T-helper 17 cell (primary cell): ENCODE data around the gene WSCD2. TPM values are rescaled to one million over a fixed set of nuclear protein-coding genes. Genes with fewer than 3 reads are reported as not detected.

ENCODE experiments used
- ATAC-seq: fragments of 150-1000 bp; cut with Tn5 transposase; 2 replicates; pipeline ENCODE4 v1.10.0; 2021; ENCODE audit warnings: mild to moderate bottlenecking, moderate library complexity
- DNase-seq, 3 donors: peaks; one replicate each; pipeline versions ENCODE4 v3.0.0 to v3.0.0-alpha.2; 2020 to 2021
- H3K9me3 ChIP-seq: one replicate; pipeline ENCODE4 v1.7.0; 2013; ENCODE audit warnings: low read length, mild to moderate bottlenecking; ENCODE audit not compliant: control insufficient read depth, poor library complexity, severe bottlenecking
- H3K27ac Mint-ChIP-seq: one replicate; pipeline ENCODE4 v1.8.0; 2022; ENCODE audit warnings: mild to moderate bottlenecking, moderate library complexity, mixed read lengths
- H3K27me3 Mint-ChIP-seq: one replicate; pipeline ENCODE4 v1.8.0; 2022; ENCODE audit warnings: mixed read lengths
- H3K36me3 Mint-ChIP-seq: one replicate; pipeline ENCODE4 v1.8.0; 2022; ENCODE audit warnings: low read depth, mixed read lengths
- H3K4me1 Mint-ChIP-seq: one replicate; pipeline ENCODE4 v1.8.0; 2022; ENCODE audit warnings: mild to moderate bottlenecking, mixed read lengths
- H3K4me3 Mint-ChIP-seq: one replicate; pipeline ENCODE4 v1.8.0; 2022; ENCODE audit warnings: mild to moderate bottlenecking, moderate library complexity, mixed read lengths
- total RNA-seq, 4 donors: library from RNA in 2 of 4; stranded (reverse) in 2 of 4; gene quantifications; one replicate each; pipeline ENCODE4 v1.2.3 and lab custom pipeline; 2022 to 2026

The WSCD2 gene
- total RNA-seq, 2 donors from 2014 or later = 0.60 TPM; not detected in 1

DNA sequence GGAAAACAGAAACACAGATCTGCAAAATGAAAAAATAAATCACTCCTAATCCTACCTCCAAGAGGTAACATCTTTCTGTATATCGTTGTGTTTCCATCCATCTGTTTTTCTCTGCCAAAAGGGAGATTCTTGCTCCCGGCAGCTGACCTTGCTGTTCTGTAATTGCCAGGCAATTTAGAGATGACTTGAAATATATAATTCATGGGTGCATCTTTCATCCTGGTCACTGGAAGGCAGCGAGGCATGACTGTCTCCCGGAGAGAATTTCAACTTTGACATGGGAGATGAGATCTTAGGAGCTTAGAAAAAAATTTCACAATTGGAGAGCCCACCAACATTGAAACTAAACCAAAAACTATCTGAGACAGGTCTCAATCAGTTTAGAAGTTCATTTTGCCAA lies 53.0 kb downstream of the WSCD2 start:
- Mint-ChIP-seq H3K4me1 (no peaks in the 10 kb centered on the region), H3K27me3 (peaks cover 24% of the 10 kb centered on the region), H3K36me3 (no peaks in the 10 kb centered on the region), H3K27ac (no peak overlapping the region), H3K4me3 (no peak overlapping the region)
- ATAC-seq (no peak), DNase-seq (no peak)
- H3K9me3 ChIP-seq = no peaks in the 10 kb centered on the region

DNA sequence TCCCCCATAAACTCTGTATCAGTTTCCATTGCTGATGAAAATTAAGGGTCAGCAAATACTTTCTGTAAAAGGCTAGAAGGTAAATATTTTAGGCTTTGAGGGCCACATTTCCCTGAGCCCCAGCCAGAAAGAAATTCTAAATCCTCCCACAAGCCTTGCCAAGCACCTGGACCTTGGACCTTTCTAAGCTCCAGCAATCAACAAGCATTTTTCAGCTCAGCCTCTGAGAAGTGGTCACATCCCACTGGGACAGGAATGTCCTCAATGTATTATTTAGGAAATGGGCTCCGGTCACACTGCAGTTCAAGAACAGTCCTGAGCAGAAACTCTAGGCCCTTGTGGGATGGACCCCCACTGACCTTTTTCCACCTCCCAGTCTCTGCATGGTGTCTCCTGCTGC lies 55.9 kb downstream of the WSCD2 start:
- H3K27me3 Mint-ChIP-seq = peaks cover 30% of the 10 kb centered on the region
- H3K27ac Mint-ChIP-seq = no peak overlapping the region
- H3K36me3 Mint-ChIP-seq = peaks cover 2% of the 10 kb centered on the region
- no peak for ATAC-seq
- H3K9me3 ChIP-seq = no peaks in the 10 kb centered on the region
- no peak for DNase-seq
- no peaks in the 10 kb centered on the region for H3K4me1 Mint-ChIP-seq
- no peak overlapping the region for H3K4me3 Mint-ChIP-seq

DNA sequence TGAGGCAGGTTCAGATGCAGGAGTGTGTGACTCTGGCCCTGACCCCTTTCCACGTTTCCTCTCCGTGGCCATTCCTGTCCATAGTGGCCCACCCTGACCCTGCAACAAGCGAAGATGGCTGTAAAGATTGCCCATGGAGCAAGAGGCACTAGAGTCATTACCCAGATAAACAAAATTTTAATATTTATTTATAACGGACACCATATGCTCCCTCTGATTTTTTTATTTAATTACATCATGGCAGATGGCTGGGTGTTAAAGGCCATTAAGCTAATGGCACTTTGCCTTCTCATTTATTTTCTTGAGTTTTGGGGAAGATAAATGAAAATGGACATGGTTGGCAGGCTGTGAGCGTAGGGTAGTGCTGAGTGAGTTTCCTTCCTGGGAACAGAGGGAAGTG lies 58.7 kb downstream of the WSCD2 start:
- peaks cover 2% of the 10 kb centered on the region for H3K36me3 Mint-ChIP-seq
- ATAC-seq = no peak
- no peak overlapping the region for H3K4me3 Mint-ChIP-seq
- DNase-seq = no peak
- no peaks in the 10 kb centered on the region for H3K9me3 ChIP-seq
- peaks cover 44% of the 10 kb centered on the region for H3K27me3 Mint-ChIP-seq
- H3K4me1 Mint-ChIP-seq = peaks cover 2% of the 10 kb centered on the region
- H3K27ac Mint-ChIP-seq = no peak overlapping the region

DNA sequence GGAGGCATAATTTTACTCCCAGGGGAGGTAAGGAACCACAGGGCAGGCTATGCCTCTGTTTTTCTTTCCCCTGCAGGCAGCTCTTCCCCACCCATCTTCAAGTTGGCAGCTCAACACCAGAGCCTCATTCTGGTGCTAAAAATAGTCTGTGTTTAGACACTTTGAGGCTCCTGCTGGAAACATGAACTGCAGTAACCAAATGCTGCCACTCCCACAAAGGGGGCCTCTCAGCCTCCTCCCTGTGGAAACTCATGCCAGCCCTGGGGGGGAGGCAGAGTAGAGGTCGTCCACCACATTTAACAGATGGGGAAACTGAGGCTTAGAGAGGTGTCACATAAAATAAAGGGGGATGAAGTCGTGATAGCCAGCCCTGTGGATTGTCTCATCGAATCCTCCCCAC lies 61.4 kb downstream of the WSCD2 start:
- H3K27ac Mint-ChIP-seq = no peak overlapping the region
- peaks cover 2% of the 10 kb centered on the region for H3K36me3 Mint-ChIP-seq
- peaks cover 52% of the 10 kb centered on the region for H3K27me3 Mint-ChIP-seq
- no peak for ATAC-seq
- DNase-seq = no peak
- H3K9me3 ChIP-seq = no peaks in the 10 kb centered on the region
- H3K4me3 Mint-ChIP-seq = no peak overlapping the region
- peaks cover 2% of the 10 kb centered on the region for H3K4me1 Mint-ChIP-seq

DNA sequence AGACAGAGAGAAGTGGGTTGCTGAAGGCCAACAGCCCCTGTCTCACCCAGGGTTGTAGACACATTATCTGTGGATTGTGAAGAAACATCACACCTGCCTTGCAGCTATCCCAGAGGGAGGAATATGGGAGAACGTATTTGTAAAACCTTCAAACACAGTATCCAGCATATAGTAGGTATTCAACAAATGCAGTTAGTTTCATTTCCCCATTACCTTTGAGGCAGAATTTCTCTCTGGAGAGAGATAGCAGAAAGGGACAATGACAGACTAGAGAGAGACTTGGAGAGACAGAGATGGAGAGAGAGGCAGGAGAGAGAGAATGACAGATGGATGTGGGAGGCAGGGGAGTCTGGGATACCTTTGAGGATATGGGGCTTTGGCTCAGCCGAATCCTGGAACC lies 62.0 kb downstream of the WSCD2 start:
- Mint-ChIP-seq H3K4me3 (no peak overlapping the region), H3K27ac (no peak overlapping the region), H3K27me3 (peaks cover 52% of the 10 kb centered on the region), H3K4me1 (peaks cover 2% of the 10 kb centered on the region), H3K36me3 (peaks cover 2% of the 10 kb centered on the region)
- no peak for DNase-seq
- no peak for ATAC-seq
- H3K9me3 ChIP-seq = no peaks in the 10 kb centered on the region

DNA sequence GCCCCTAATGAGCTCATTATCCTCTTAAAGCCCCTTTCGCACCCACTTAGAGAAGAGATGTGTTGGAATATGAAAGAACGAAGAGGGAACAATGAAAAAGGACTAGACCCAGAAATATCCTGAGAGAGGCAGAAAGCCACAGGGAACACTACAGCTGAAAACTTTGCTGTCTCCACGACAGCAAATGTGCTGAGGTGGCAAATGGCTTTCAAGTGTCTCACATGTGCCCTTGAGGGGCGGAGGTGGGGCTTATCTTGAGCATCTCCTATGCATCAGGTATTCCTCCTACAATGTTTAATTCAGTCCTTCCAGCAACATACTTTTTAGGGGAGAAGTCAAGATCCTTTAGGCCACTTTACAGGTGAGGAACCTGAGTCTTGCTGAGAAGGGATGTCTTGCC lies 62.9 kb downstream of the WSCD2 start:
- H3K27me3 Mint-ChIP-seq = peaks cover 44% of the 10 kb centered on the region
- H3K27ac Mint-ChIP-seq = no peak overlapping the region
- no peak for DNase-seq
- ATAC-seq = no peak
- peaks cover 2% of the 10 kb centered on the region for H3K36me3 Mint-ChIP-seq
- H3K9me3 ChIP-seq = no peaks in the 10 kb centered on the region
- peaks cover 2% of the 10 kb centered on the region for H3K4me1 Mint-ChIP-seq
- no peak overlapping the region for H3K4me3 Mint-ChIP-seq

DNA sequence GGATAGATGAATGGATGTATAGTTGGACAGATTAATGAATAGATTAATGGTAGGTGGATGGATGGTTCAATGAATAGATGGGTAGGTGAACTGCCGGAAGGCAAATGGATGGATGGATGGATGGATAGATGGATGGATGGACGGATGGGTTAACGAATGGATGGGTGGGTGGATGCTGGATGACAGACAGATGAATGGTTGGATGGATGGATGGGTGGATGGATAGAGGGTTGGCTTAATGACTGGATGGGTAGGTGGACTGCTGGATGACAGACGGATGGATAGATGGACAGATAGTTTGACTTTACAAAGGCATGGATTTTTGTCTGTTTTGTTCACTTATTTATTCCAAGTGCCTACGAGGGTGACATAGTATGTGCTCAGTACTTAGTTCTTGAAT lies 64.4 kb downstream of the WSCD2 start:
- no peak overlapping the region for H3K4me3 Mint-ChIP-seq
- ATAC-seq = no peak
- DNase-seq = no peak
- H3K36me3 Mint-ChIP-seq = no peaks in the 10 kb centered on the region
- H3K27ac Mint-ChIP-seq = no peak overlapping the region
- H3K27me3 Mint-ChIP-seq = peaks cover 49% of the 10 kb centered on the region
- H3K4me1 Mint-ChIP-seq = peaks cover 2% of the 10 kb centered on the region
- no peaks in the 10 kb centered on the region for H3K9me3 ChIP-seq

DNA sequence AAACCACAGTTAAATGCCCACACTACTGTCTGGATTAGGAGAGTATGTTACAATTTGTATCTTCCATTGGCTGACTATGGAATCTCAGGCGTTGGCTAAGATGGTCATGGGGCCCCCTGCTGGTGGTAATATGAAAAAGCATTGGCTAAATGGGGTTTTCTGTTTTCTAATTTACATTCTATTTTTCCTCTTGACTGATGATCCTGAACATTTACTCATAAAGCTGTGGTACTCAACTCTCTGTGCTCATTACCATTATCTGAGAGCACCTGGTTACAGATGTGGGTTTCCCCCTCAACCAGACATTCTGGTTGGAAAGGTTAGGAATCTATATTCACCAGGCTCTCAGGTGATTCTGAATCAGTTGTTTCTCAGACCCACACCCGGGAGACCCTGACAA lies 64.8 kb downstream of the WSCD2 start:
- H3K4me3 Mint-ChIP-seq = no peak overlapping the region
- DNase-seq (peak in 1 of 3 donors; percentile 8), ATAC-seq (no peak)
- peaks cover 49% of the 10 kb centered on the region for H3K27me3 Mint-ChIP-seq
- H3K27ac Mint-ChIP-seq = no peak overlapping the region
- no peaks in the 10 kb centered on the region for H3K9me3 ChIP-seq
- H3K4me1 Mint-ChIP-seq = peaks cover 2% of the 10 kb centered on the region
- no peaks in the 10 kb centered on the region for H3K36me3 Mint-ChIP-seq

DNA sequence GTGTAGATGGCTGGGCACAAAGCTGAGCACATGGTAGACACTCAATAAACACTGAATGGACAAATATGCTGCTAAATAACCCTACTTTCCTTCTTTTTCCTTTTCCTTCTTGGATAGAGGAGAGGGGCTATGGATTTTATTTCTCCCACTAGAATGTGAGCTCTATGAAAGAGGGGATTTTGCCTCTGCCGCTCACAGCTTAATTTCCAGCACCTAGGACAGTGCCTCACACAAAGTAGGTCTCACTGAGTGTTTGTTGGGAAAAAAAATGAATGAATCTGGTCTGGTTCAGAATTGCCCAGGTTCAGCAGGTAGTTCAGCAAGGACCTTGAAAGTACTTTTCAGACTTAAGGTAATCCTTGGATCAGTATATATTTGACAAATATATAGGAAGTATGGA lies 65.5 kb downstream of the WSCD2 start:
- Mint-ChIP-seq H3K4me3 (no peak overlapping the region), H3K36me3 (no peaks in the 10 kb centered on the region), H3K27me3 (peaks cover 47% of the 10 kb centered on the region), H3K27ac (no peak overlapping the region), H3K4me1 (peaks cover 2% of the 10 kb centered on the region)
- no peaks in the 10 kb centered on the region for H3K9me3 ChIP-seq
- no peak for DNase-seq
- no peak for ATAC-seq

DNA sequence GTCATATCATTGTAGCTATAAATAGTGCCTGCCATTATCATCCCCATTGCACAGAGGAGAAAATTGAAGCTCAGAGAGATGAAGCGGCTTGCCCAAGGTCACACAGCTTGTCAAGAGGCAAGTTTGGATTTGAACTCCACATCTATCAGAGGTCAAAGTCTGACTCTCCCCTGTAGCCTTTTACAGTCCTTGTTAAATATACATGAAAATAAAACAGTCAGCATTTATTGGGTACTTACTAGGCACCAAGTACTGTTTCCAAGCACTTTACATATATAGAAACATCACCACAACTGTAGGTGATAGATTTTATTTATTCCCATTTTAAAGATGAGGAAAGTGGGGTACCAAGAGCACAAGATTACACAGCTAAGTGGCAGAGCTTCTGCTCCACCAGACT lies 67.2 kb downstream of the WSCD2 start:
- DNase-seq (no peak), ATAC-seq (no peak)
- Mint-ChIP-seq H3K36me3 (no peaks in the 10 kb centered on the region), H3K27ac (no peak overlapping the region), H3K27me3 (peaks cover 42% of the 10 kb centered on the region), H3K4me1 (no peaks in the 10 kb centered on the region), H3K4me3 (no peak overlapping the region)
- H3K9me3 ChIP-seq = no peaks in the 10 kb centered on the region

DNA sequence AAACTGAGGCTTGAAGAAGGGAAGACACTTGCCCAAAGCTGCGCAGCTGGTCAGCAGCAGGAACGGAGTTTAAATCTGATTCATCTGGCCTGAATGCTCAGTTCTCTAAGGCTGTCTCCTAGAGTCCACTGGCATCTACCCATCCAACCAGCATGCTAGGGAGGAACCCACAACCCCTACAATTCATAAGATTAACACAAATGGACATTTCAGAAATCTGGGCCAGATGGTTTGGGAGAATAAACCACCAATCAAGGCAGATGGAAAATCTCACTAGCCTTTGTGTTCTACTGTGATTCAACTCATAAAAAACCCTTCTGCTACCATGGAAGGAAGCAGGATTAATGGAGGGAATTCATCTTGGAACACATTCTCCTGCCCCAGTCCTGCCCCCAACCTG lies 67.8 kb downstream of the WSCD2 start:
- H3K4me1 Mint-ChIP-seq = no peaks in the 10 kb centered on the region
- DNase-seq (no peak), ATAC-seq (no peak)
- H3K36me3 Mint-ChIP-seq = no peaks in the 10 kb centered on the region
- H3K9me3 ChIP-seq = no peaks in the 10 kb centered on the region
- peaks cover 42% of the 10 kb centered on the region for H3K27me3 Mint-ChIP-seq
- H3K4me3 Mint-ChIP-seq = no peak overlapping the region
- no peak overlapping the region for H3K27ac Mint-ChIP-seq

DNA sequence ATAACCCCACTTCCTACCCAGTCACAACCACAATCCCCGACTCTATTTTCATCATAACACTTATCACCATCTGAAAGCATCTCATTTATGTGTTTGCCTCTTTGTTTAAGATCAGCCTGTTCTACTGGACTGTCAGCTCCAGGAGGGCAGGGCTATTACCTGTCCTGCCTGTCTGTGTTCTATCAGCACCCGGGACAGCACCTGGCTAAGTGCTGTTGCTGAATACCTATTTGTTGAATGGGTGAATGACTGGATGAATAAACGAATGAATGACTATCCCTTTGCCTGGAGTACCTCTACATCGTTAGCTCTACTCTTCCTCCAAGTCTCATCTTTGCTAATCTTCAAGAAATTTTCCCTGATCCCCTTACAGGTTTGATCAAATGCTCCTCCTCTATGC lies 69.0 kb downstream of the WSCD2 start:
- Mint-ChIP-seq H3K4me3 (no peak overlapping the region), H3K4me1 (no peaks in the 10 kb centered on the region), H3K27ac (no peak overlapping the region), H3K27me3 (peaks cover 52% of the 10 kb centered on the region), H3K36me3 (no peaks in the 10 kb centered on the region)
- H3K9me3 ChIP-seq = no peaks in the 10 kb centered on the region
- no peak for ATAC-seq
- no peak for DNase-seq

DNA sequence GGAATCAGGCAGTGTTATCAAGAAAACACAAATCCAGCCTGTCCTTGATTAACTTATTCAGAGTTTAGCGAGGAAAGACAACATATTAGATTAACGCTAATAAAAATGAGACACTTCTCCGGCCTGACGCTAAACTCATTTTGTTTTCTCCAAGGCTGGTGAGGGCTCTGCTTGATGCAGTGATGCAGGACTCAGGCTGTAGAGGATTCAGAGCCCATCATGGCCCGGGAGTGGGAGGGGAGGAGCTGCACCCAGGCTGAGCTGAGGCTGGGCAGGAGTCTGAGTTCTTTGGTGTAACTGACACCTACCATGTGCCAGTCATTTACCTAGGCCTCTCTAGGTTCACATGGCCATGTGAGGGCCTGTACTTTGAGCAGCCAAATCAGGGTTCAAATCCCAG lies 70.0 kb downstream of the WSCD2 start:
- Mint-ChIP-seq H3K4me3 (no peak overlapping the region), H3K36me3 (no peaks in the 10 kb centered on the region), H3K4me1 (no peaks in the 10 kb centered on the region), H3K27me3 (peaks cover 53% of the 10 kb centered on the region), H3K27ac (no peak overlapping the region)
- ATAC-seq (no peak), DNase-seq (no peak)
- H3K9me3 ChIP-seq = no peaks in the 10 kb centered on the region

DNA sequence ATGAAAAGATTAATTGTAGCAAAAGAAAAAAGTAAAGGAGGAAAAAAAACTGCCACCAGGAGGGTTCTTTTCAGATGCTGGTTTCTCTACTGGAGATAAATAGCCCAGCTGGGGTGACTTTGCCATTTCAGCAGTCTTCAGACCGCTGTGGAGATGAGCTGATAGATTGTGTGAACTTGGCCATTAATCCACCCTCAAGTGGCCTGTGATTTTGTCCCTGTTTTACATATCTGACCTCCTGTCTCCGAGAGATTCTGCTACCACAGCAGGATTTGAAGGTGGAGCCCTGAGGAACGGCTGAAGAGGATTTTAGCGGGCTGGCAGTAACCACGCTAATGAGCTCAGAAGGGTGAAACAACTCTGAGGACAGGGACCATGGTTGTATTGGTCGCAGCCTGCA lies 72.7 kb downstream of the WSCD2 start:
- ATAC-seq (no peak), DNase-seq (no peak)
- H3K36me3 Mint-ChIP-seq = no peaks in the 10 kb centered on the region
- peaks cover 64% of the 10 kb centered on the region for H3K27me3 Mint-ChIP-seq
- H3K9me3 ChIP-seq = no peaks in the 10 kb centered on the region
- no peak overlapping the region for H3K27ac Mint-ChIP-seq
- no peaks in the 10 kb centered on the region for H3K4me1 Mint-ChIP-seq
- H3K4me3 Mint-ChIP-seq = no peak overlapping the region
